Endothelial cell of umbilical vein (primary cell): ENCODE measurements around the gene TFF3. TPM values are rescaled to one million over a fixed set of nuclear protein-coding genes. Genes with fewer than 3 reads are reported as not detected.

Source experiments
- BruUV-seq: library from RNA; stranded (reverse); fragments of 400-500 nt; replicated peaks from 2 replicates; lab custom pipeline; 2021; lab: Mats Ljungman, UMichigan
- CTCF ChIA-PET: fragments of 300-600, 350-600 bp; sonication (Branson Sonifier 250); formaldehyde crosslinking; loops from one replicate; lab custom pipeline; 2021; ENCODE audit warnings: antibody characterized with exemption, inconsistent platforms; lab: Charles Lee
- POLR2A ChIA-PET: fragments of 300-600, 350-600 bp; sonication (Branson Sonifier 250); formaldehyde crosslinking; loops from one replicate; lab custom pipeline; 2021; ENCODE audit warnings: antibody characterized with exemption, inconsistent platforms; lab: Charles Lee
- DNase-seq: peaks from one replicate; pipeline ENCODE4 v3.0.0-alpha.2; 2011; ENCODE audit warnings: low read depth, low spot score
- FAIRE-seq: peaks from 2 replicates; lab custom pipeline; 2011; peaks lifted over from hg19 to GRCh38; lab: Jason Lieb, UNC
- H2AFZ ChIP-seq: 2 replicates; pipeline ENCODE4 v1.6.0; 2012; ENCODE audit warnings: low read depth, low read length, control low read depth, inconsistent platforms
- H3K27ac ChIP-seq: 2 replicates; pipeline ENCODE4 v1.5.1; 2011; ENCODE audit warnings: low read depth, mild to moderate bottlenecking, control low read depth, low read length, moderate library complexity; ENCODE audit not compliant: insufficient read depth
- H3K27me3 ChIP-seq, 2 experiments: 2 replicates each; pipeline versions ENCODE4 v1.6.0 to v1.6.1; 2011; ENCODE audit warnings: low read length in 2 of 2, mixed read lengths in 1 of 2; ENCODE audit not compliant: control insufficient read depth in 2 of 2, insufficient read depth in 2 of 2
- H3K36me3 ChIP-seq, 2 experiments: 2 replicates in 1 of 2; 3 replicates in 1 of 2; pipeline ENCODE4 v1.5.1; 2011; ENCODE audit warnings: low read length in 2 of 2, mild to moderate bottlenecking in 1 of 2, moderate library complexity in 1 of 2; ENCODE audit not compliant: control insufficient read depth in 2 of 2, insufficient read depth in 2 of 2; ENCODE audit errors: extremely low read depth in 1 of 2
- H3K4me1 ChIP-seq: 3 replicates; pipeline ENCODE4 v1.5.1; 2011; ENCODE audit warnings: mild to moderate bottlenecking, low read length; ENCODE audit not compliant: control insufficient read depth, insufficient read depth; ENCODE audit errors: extremely low read depth
- H3K4me2 ChIP-seq: 2 replicates; pipeline ENCODE4 v1.6.1; 2011; ENCODE audit warnings: low read length, control low read depth, mixed read lengths; ENCODE audit not compliant: insufficient read depth
- H3K4me3 ChIP-seq, 3 experiments: fragments of 200-600 bp in 1 of 3; sonication (generic), shearing (Covaris generic) in 1 of 3; replicated peaks in 1 of 3; 2 replicates each; pipeline ENCODE4 v1.5.1; 2011 to 2016; ENCODE audit warnings: control low read depth in 3 of 3, low read length in 3 of 3, mild to moderate bottlenecking in 2 of 3, inconsistent platforms in 1 of 3, low read depth in 1 of 3, moderate library complexity in 1 of 3; ENCODE audit not compliant: insufficient read depth in 1 of 3
- H3K79me2 ChIP-seq: 2 replicates; pipeline ENCODE4 v1.6.0; 2012; ENCODE audit warnings: low read length, inconsistent platforms; ENCODE audit not compliant: control insufficient read depth, insufficient read depth
- H3K9ac ChIP-seq: replicated peaks from 2 replicates; pipeline ENCODE3; 2011; ENCODE audit warnings: low read length, control low read depth; ENCODE audit not compliant: insufficient read depth; ENCODE audit errors: extremely low read depth
- H3K9me1 ChIP-seq: replicated peaks from 3 replicates; pipeline ENCODE4 v1.6.0; 2011; ENCODE audit warnings: mild to moderate bottlenecking, low read length; ENCODE audit not compliant: control insufficient read depth, insufficient read depth; ENCODE audit errors: extremely low read depth
- H3K9me3 ChIP-seq: replicated peaks from 2 replicates; pipeline ENCODE4 v1.5.1; 2012; ENCODE audit warnings: low read length, inconsistent platforms; ENCODE audit not compliant: control insufficient read depth, insufficient read depth
- H4K20me1 ChIP-seq: replicated peaks from 2 replicates; pipeline ENCODE3; 2011; ENCODE audit warnings: mild to moderate bottlenecking, low read length; ENCODE audit not compliant: control insufficient read depth, insufficient read depth; ENCODE audit errors: extremely low read depth
- FOS ChIP-seq: IDR thresholded peaks from 2 replicates; pipeline ENCODE4 v1.6.1; 2011; ENCODE audit warnings: mild to moderate bottlenecking, low read length, moderate library complexity, borderline replicate concordance; ENCODE audit not compliant: insufficient read depth
- GATA2 ChIP-seq: IDR thresholded peaks from 2 replicates; pipeline ENCODE4 v1.7.0; 2011; ENCODE audit warnings: low read depth, mild to moderate bottlenecking, moderate library complexity, mixed read lengths, low read length; ENCODE audit not compliant: insufficient read length, insufficient read depth
- JUN ChIP-seq: IDR thresholded peaks from 2 replicates; pipeline ENCODE4 v1.6.1; 2011; ENCODE audit warnings: borderline replicate concordance, low read depth; ENCODE audit not compliant: insufficient read length, insufficient read depth
- MYC ChIP-seq: IDR thresholded peaks from one replicate; pipeline ENCODE4 v1.6.1; 2011; ENCODE audit warnings: mild to moderate bottlenecking, low read depth, low read length
- POLR2A ChIP-seq: IDR thresholded peaks from 2 replicates; pipeline ENCODE4 v1.6.1; 2012; ENCODE audit warnings: low read depth, mild to moderate bottlenecking, control low read depth, low read length
- POLR2AphosphoS5 ChIP-seq: IDR thresholded peaks from 2 replicates; pipeline ENCODE4 v1.6.1; 2012; ENCODE audit warnings: low read depth, mild to moderate bottlenecking, control low read depth, low read length, moderate library complexity; ENCODE audit not compliant: insufficient read depth
- dilution Hi-C: fragments of 300-500 bp; cut with MboI; formaldehyde crosslinking; loops from one replicate; pipeline ENCODE4 v1.15.0; 2019; ENCODE audit warnings: low sequenced_read_pairs; ENCODE audit not compliant: extremely low pct_ligation_motif_present
- intact Hi-C: fragments of 100-400 bp; cut with micrococcal nuclease; formaldehyde crosslinking; loops from one replicate; pipeline ENCODE4 v1.10.0; 2022
- polyA plus RNA-seq, 4 experiments: library from polyadenylated mRNA; depleted of rRNA in 3 of 4; stranded (reverse) in 3 of 4; unstranded in 1 of 4; fragments of >200 nt; gene quantifications; 2 replicates each; pipeline versions ENCODE4 v1.2.1 to v1.2.3, GENCODE V29; 2011 to 2012; ENCODE audit warnings: missing spikeins in 1 of 4
- total RNA-seq: library from RNA; stranded (reverse); gene quantifications from 2 replicates; pipeline ENCODE4 v1.2.3, GENCODE V29; 2021

The TFF3 gene
- total and polyA plus RNA-seq, 2 donors (not counting 3 experiments of a cell fraction or from before 2014, with no cell fraction given) = 0.93 to 1.8 TPM

GRCh38 chr21:42341776-42342542, 26.8 kb upstream of the TFF3 start:
- H3K4me1 ChIP-seq = no peaks in the 10 kb centered on the region
- H3K79me2 ChIP-seq = no peaks in the 10 kb centered on the region
- H3K9me1 ChIP-seq = no peaks in the 10 kb centered on the region
- H3K9ac ChIP-seq = no peak overlapping the region
- FAIRE-seq (no peak), DNase-seq (no peak)
- H2AFZ ChIP-seq = no peak overlapping the region
- no peaks in the 10 kb centered on the region for H4K20me1 ChIP-seq
- intact Hi-C loops = no loop called here
- no peak overlapping the region for H3K27ac ChIP-seq
- no peaks in the 10 kb centered on the region for H3K36me3 ChIP-seq
- H3K4me3 ChIP-seq = no peak overlapping the region
- H3K4me2 ChIP-seq = no peak overlapping the region
- ChIA-PET CTCF (interaction anchor here (1.1 to 3.1 kb wide), 4 partner anchors 16 to 39 kb away, joined by 3 to 10 read pairs (median 4); no protein-coding TSS in a partner anchor), POLR2A (no interaction called here)
- dilution Hi-C loops = no loop called here
- BruUV-seq = no TSS peak
- TF ChIP-seq JUN = no peak
- TF ChIP-seq POLR2AphosphoS5 = no peak
- no peak for TF ChIP-seq POLR2A
- no peak for TF ChIP-seq FOS
- TF ChIP-seq MYC = no peak
- no peak for TF ChIP-seq GATA2
- H3K27me3 ChIP-seq = peaks cover 2 to 11% of the 10 kb centered on the region in 2 experiments
- H3K9me3 ChIP-seq = no peaks in the 10 kb centered on the region
